Cardiac fibroblast (primary cell): ENCODE measurements around the gene COPS8.

Source experiments
- DNase-seq, 2 donors: peaks; one replicate each; pipeline versions ENCODE4 v3.0.0 to v3.0.0-alpha.2; 2010; ENCODE audit warnings: low read depth in 2 of 2
- H3K4me3 ChIP-seq, 2 donors: replicated peaks in 1 of 2; 1 replicate in 1 of 2; 2 replicates in 1 of 2; pipeline ENCODE4 v1.5.1; 2011; ENCODE audit warnings: low read depth in 2 of 2, low read length in 2 of 2, mild to moderate bottlenecking in 2 of 2, moderate library complexity in 1 of 2
- CTCF ChIP-seq: IDR thresholded peaks from one replicate; pipeline ENCODE4 v1.5.1; 2011; ENCODE audit warnings: low read depth, mild to moderate bottlenecking, low read length, inconsistent platforms

COPS8 gene

GRCh38 chr2:237057893-237058300 lies 27.8 kb upstream of the COPS8 start:
- no peak overlapping the region for H3K4me3 ChIP-seq
- TF ChIP-seq CTCF, result no peak
- DNase-seq, result no peak

GRCh38 chr2:237058423-237058822 lies 27.3 kb upstream of the COPS8 start:
- no peak for TF ChIP-seq CTCF
- no peak for DNase-seq
- no peak overlapping the region for H3K4me3 ChIP-seq

- DNase-seq, result no peak
- no peak overlapping the region for H3K4me3 ChIP-seq
- no peak for TF ChIP-seq CTCF
Observed at GRCh38 chr2:237059155-237059875, 26.4 kb upstream of the COPS8 start.

GRCh38 chr2:237060534-237061312 lies 25.0 kb upstream of the COPS8 start:
- peak; percentile 60 for TF ChIP-seq CTCF
- peak; percentile 83 to 84 for DNase-seq
- no peak overlapping the region for H3K4me3 ChIP-seq

GRCh38 chr2:237061356-237061755 lies 24.3 kb upstream of the COPS8 start:
- H3K4me3 ChIP-seq, result no peak overlapping the region
- no peak for DNase-seq
- TF ChIP-seq CTCF, result no peak

GRCh38 chr2:237062585-237062984 lies 23.1 kb upstream of the COPS8 start:
- no peak overlapping the region for H3K4me3 ChIP-seq
- TF ChIP-seq CTCF, result no peak
- DNase-seq, result no peak
